Panc1 (cell line): ENCODE measurements around the gene RANBP3. TPM values are rescaled to one million over a fixed set of nuclear protein-coding genes. Genes with fewer than 3 reads are reported as not detected.

ENCODE experiments used
- ATAC-seq: fragments of 200-7000 bp; cut with Tn5 transposase; 2 replicates; pipeline ENCODE4 v1.9.1; 2020; ENCODE audit warnings: mild to moderate bottlenecking, moderate library complexity
- BruUV-seq: library from RNA; stranded (reverse); fragments of 400-500 nt; replicated peaks from 2 replicates; lab custom pipeline; 2021; lab: Mats Ljungman, UMichigan
- CTCF ChIA-PET: fragments of 300-600 bp; sonication (Branson Sonifier 250); formaldehyde crosslinking; loops from one replicate; lab custom pipeline; 2022; ENCODE audit warnings: antibody characterized with exemption; lab: Charles Lee
- POLR2A ChIA-PET: fragments of 300-600 bp; sonication (Branson Sonifier 250); formaldehyde crosslinking; loops from one replicate; lab custom pipeline; 2022; ENCODE audit warnings: antibody characterized with exemption; lab: Charles Lee
- DNase-seq: peaks from one replicate; pipeline ENCODE4 v3.0.0-alpha.2; 2010; ENCODE audit warnings: low read depth, low spot score
- H3K27ac ChIP-seq: 2 replicates; pipeline ENCODE4 v1.5.1; 2011; ENCODE audit warnings: mild to moderate bottlenecking, low read length, inconsistent platforms
- H3K27me3 ChIP-seq: fragments of 200-500 bp; sonication (Bioruptor generic); 2 replicates; pipeline ENCODE4 v1.6.0; 2014; ENCODE audit warnings: low read length, inconsistent platforms; ENCODE audit not compliant: control insufficient read depth, insufficient read depth
- H3K36me3 ChIP-seq: fragments of 200-500 bp; sonication (Bioruptor generic); 2 replicates; pipeline ENCODE4 v1.5.1; 2014; ENCODE audit warnings: inconsistent platforms, mild to moderate bottlenecking, low read length, moderate library complexity; ENCODE audit not compliant: control insufficient read depth, insufficient read depth
- H3K4me1 ChIP-seq: 2 replicates; pipeline ENCODE4 v1.5.1; 2011; ENCODE audit warnings: inconsistent platforms, mild to moderate bottlenecking, low read length, moderate library complexity; ENCODE audit not compliant: control insufficient read depth, insufficient read depth
- H3K4me3 ChIP-seq, 2 experiments: 2 replicates each; pipeline ENCODE4 v1.5.1; 2011 to 2012; ENCODE audit warnings: low read depth in 2 of 2, low read length in 2 of 2, mild to moderate bottlenecking in 2 of 2, inconsistent platforms in 1 of 2, moderate library complexity in 1 of 2
- H3K9me3 ChIP-seq: fragments of 200-500 bp; sonication (Bioruptor generic); 2 replicates; pipeline ENCODE4 v1.5.1; 2014; ENCODE audit warnings: low read depth, mild to moderate bottlenecking, inconsistent platforms, low read length, moderate library complexity; ENCODE audit not compliant: control insufficient read depth, insufficient read depth
- POLR2AphosphoS5 ChIP-seq: IDR thresholded peaks from 2 replicates; pipeline ENCODE4 v1.6.1; 2012; ENCODE audit warnings: mild to moderate bottlenecking, low read depth, low read length, moderate library complexity
- SIN3A ChIP-seq: IDR thresholded peaks from 2 replicates; pipeline ENCODE4 v1.6.1; 2012; ENCODE audit warnings: low read depth, mild to moderate bottlenecking, low read length, moderate library complexity, borderline replicate concordance; ENCODE audit not compliant: insufficient read depth
- TCF7L2 ChIP-seq: IDR thresholded peaks from 2 replicates; pipeline ENCODE4 v1.6.1; 2011; ENCODE audit warnings: mild to moderate bottlenecking, low read depth, low read length, inconsistent platforms
- in situ Hi-C: cut with HindIII; loops from 2 replicates; pipeline ENCODE4 v1.10.0; 2016; ENCODE audit warnings: low sequenced_read_pairs, low pct_unique_long_range_greater_than_20kb
- intact Hi-C: fragments of 100-400 bp; cut with micrococcal nuclease; formaldehyde crosslinking; loops from one replicate; pipeline ENCODE4 v1.10.0; 2022; ENCODE audit not compliant: unreplicated experiment
- total RNA-seq: library from RNA; stranded (reverse); gene quantifications from one replicate; pipeline ENCODE4 v1.2.1, GENCODE V29; 2021; ENCODE audit not compliant: unreplicated experiment
- TF ChIP-seq, protein P1 (sequence below): fragments of 450-650 bp; IDR thresholded peaks from 2 replicates; pipeline ENCODE4 v1.5.1; 2017; ENCODE audit warnings: mild to moderate bottlenecking
- TF ChIP-seq, protein P2 (sequence below), 2 experiments: IDR thresholded peaks; 2 replicates each; pipeline ENCODE4 v1.6.1; 2011 to 2012; ENCODE audit warnings: low read depth in 2 of 2, control low read depth in 1 of 2, low read length in 1 of 2, mild to moderate bottlenecking in 1 of 2, moderate library complexity in 1 of 2; ENCODE audit not compliant: insufficient read depth in 1 of 2

Gene RANBP3
- total RNA-seq, 1 experiment from 2014 or later, result 54.6 TPM

DNA sequence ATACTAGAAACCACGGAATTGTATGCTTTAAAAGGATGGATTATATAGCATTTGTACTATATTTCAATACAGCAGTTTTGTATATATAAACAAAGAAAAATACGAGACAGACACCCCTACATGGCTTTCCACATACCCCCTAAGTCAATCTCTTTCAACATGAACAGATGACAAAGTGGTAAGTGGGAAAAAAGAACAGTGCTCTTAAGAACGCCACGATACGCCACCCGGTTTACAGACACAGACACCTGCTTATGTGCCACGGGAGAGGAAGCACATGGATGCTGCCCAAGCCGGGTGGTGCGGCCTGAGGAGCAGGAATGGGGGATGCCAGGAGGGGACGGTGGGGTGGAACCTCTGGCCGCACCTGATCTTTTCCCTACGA lies 55.8 kb downstream of the RANBP3 start:
- ChIA-PET CTCF (no interaction called here), POLR2A (no interaction called here)
- in situ Hi-C loops, result no loop called here
- H3K9me3 ChIP-seq, result no peaks in the 10 kb centered on the region
- no peaks in the 10 kb centered on the region for H3K4me1 ChIP-seq
- H3K36me3 ChIP-seq, result no peaks in the 10 kb centered on the region
- intact Hi-C loops, result no loop called here
- BruUV-seq, result no TSS peak
- H3K27me3 ChIP-seq, result no peaks in the 10 kb centered on the region
- ATAC-seq (no peak), DNase-seq (no peak)
- no peak overlapping the region for H3K27ac ChIP-seq
- TF ChIP-seq POLR2AphosphoS5, result no peak
- TF ChIP-seq TCF7L2, result no peak
- TF ChIP-seq, protein P1, sequence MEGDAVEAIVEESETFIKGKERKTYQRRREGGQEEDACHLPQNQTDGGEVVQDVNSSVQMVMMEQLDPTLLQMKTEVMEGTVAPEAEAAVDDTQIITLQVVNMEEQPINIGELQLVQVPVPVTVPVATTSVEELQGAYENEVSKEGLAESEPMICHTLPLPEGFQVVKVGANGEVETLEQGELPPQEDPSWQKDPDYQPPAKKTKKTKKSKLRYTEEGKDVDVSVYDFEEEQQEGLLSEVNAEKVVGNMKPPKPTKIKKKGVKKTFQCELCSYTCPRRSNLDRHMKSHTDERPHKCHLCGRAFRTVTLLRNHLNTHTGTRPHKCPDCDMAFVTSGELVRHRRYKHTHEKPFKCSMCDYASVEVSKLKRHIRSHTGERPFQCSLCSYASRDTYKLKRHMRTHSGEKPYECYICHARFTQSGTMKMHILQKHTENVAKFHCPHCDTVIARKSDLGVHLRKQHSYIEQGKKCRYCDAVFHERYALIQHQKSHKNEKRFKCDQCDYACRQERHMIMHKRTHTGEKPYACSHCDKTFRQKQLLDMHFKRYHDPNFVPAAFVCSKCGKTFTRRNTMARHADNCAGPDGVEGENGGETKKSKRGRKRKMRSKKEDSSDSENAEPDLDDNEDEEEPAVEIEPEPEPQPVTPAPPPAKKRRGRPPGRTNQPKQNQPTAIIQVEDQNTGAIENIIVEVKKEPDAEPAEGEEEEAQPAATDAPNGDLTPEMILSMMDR, result no peak
- TF ChIP-seq SIN3A, result no peak
- TF ChIP-seq, protein P2, sequence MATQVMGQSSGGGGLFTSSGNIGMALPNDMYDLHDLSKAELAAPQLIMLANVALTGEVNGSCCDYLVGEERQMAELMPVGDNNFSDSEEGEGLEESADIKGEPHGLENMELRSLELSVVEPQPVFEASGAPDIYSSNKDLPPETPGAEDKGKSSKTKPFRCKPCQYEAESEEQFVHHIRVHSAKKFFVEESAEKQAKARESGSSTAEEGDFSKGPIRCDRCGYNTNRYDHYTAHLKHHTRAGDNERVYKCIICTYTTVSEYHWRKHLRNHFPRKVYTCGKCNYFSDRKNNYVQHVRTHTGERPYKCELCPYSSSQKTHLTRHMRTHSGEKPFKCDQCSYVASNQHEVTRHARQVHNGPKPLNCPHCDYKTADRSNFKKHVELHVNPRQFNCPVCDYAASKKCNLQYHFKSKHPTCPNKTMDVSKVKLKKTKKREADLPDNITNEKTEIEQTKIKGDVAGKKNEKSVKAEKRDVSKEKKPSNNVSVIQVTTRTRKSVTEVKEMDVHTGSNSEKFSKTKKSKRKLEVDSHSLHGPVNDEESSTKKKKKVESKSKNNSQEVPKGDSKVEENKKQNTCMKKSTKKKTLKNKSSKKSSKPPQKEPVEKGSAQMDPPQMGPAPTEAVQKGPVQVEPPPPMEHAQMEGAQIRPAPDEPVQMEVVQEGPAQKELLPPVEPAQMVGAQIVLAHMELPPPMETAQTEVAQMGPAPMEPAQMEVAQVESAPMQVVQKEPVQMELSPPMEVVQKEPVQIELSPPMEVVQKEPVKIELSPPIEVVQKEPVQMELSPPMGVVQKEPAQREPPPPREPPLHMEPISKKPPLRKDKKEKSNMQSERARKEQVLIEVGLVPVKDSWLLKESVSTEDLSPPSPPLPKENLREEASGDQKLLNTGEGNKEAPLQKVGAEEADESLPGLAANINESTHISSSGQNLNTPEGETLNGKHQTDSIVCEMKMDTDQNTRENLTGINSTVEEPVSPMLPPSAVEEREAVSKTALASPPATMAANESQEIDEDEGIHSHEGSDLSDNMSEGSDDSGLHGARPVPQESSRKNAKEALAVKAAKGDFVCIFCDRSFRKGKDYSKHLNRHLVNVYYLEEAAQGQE (IDR thresholded peaks at IDR 0.05; ENCODE audit: insufficient read depth in 1 of 2, low read depth in 2 of 2, low read length in 1 of 2), result no peak
- H3K4me3 ChIP-seq, result no peak overlapping the region

DNA sequence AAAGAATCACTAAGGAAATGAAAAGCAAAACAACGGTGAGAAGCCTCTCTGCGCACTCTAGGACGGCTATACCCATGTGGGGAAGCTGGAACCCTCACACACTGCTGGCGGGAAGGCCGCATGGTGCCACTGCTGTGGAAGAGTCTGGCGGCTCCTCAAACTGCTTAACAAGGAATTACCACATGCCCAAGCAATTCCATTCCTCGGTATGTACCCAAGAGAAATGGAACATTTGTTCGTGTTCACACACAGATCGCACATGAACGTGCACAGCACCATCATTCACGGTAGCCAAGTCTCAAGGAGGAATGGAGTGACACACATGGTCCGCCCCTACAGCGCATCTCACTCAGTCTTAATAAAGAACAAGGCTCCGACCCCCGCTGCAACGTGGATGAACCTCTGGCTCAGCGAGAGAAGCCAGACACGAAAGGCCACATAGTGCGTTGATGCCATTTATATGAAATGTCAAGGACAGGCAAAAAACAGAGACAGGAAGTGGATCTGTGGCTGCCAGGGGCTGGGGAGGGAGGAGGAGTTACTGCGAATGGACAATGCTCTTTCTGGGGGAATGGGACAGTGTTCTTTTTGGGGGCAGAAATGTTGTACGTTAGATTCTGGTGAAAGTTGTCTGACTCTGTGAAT lies 56.3 kb downstream of the RANBP3 start:
- ATAC-seq, result no peak
- ChIA-PET POLR2A (no interaction called here), CTCF (no interaction called here)
- no peaks in the 10 kb centered on the region for H3K27me3 ChIP-seq
- no peaks in the 10 kb centered on the region for H3K4me1 ChIP-seq
- no peak for DNase-seq
- no peak overlapping the region for H3K27ac ChIP-seq
- H3K36me3 ChIP-seq, result no peaks in the 10 kb centered on the region
- TSS peak; percentile 48 for BruUV-seq
- H3K9me3 ChIP-seq, result no peaks in the 10 kb centered on the region
- intact Hi-C loops, result no loop called here
- in situ Hi-C loops, result no loop called here
- TF ChIP-seq POLR2AphosphoS5 (no peak), SIN3A (no peak), TCF7L2 (no peak)
- TF ChIP-seq, protein P2 (IDR thresholded peaks at IDR 0.05; ENCODE audit: insufficient read depth in 1 of 2, low read depth in 2 of 2, low read length in 1 of 2), result no peak
- TF ChIP-seq, protein P1, result no peak
- no peak overlapping the region for H3K4me3 ChIP-seq
